ENCODE results near the gene GRID2.

The GRID2 gene

DNA sequence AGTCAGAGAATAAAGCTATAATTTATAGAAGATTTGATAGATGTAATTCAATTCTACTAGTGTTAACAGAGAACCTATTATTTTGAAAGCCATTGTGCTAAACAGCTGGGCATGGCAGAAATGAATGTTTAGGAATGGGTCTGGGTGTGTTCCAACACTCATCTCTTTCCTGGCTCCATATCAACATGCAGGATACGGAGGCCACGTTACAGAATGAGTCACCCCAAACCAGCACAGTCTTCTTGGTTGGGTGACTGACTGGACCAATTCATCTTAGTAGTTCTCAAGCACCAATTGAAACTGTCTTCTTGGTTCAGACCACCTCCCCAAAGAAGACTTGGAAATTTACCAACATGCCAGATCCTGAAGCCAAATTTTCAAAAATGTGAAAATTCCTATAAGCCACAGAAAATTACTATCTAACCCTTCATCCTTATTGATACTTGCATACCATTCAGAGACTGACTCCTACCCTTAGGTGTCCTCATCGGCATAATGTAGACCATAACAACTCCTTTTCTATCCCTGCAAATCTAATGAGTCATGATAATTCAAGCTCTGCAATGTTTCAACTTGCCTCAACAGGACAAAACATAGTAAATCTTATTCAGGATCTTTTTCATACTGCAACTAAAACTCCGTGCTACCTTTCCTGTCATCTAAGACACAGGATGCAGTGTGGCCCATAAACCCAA is 1472.8 kb downstream of the GRID2 start:
- FAIRE-seq, result no peak

GRCh38 chr4:93777081-93777460 is 1473.3 kb downstream of the GRID2 start:
- no peak for FAIRE-seq

DNA sequence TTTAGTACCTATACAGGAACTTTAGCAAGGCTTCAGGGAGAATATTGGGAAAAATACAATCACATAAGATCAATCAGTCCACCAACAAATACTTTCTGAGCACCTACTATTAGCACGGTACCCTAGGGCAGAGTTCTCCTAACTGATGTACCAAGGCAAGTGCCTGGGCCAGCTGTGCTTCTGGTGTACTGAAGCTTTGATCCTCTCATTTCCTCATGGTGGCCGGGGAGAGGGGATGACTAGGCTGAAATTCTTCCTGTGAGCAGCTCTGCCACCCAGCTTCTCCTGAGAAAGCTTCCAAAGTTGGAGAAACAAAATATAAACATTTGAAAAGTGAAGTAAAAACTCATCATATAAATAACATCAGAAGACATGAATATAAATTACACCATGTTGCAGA is 1475.5 kb downstream of the GRID2 start:
- FAIRE-seq, result no peak

GRCh38 chr4:93780080-93780479 is 1476.3 kb downstream of the GRID2 start:
- FAIRE-seq, result no peak

DNA sequence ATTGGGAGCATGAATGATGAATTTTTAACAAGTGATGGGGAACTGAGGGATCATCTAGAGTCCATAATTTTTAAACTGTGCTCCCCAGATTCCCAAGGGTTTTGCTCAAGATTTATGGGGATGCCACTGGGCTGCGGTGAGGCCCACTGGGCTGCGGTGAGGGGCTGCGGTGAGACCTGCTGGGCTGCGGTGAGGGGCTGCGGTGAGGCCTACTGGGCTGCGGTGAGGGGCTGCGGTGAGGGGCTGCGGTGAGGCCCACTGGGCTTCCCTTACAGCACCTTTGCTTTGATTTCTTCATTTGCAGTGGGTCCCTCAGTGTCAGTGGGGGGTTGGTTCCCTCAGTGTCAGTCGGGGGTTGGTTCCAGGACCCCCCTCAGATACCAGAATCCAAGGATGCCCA is 1477.4 kb downstream of the GRID2 start:
- no peak for FAIRE-seq

DNA sequence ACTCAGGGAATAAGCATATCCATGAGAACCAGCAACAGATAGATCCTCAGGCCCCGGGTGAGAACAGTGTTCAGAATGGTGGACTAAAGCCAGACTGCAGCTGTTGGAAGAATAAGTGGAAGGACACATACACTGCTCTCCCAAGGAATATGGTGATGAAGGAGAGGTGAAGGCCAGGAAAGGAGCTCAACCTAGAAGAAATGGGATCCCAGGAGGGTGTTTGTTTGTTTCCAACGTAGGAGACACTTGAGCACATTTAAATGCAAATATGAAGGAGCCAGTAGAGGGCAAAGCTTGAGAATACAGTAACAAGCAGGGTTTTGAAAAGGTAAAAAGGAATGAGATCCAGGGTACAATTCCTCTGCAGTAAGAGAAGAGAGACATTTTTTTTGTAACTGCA is 1482.4 kb downstream of the GRID2 start:
- no peak for FAIRE-seq

- no peak for FAIRE-seq
Observed at GRCh38 chr4:93788712-93789111, 1484.9 kb downstream of the GRID2 start.

GRCh38 chr4:93791570-93792195 is 1487.9 kb downstream of the GRID2 start:
- peak; percentile 96 for FAIRE-seq

- no peak for FAIRE-seq
Observed at GRCh38 chr4:93802045-93802444, 1498.3 kb downstream of the GRID2 start.

- FAIRE-seq, result no peak
Observed at GRCh38 chr4:93809773-93810172, 1506.0 kb downstream of the GRID2 start.

GRCh38 chr4:93810340-93810992 is 1506.7 kb downstream of the GRID2 start:
- no peak for FAIRE-seq

DNA sequence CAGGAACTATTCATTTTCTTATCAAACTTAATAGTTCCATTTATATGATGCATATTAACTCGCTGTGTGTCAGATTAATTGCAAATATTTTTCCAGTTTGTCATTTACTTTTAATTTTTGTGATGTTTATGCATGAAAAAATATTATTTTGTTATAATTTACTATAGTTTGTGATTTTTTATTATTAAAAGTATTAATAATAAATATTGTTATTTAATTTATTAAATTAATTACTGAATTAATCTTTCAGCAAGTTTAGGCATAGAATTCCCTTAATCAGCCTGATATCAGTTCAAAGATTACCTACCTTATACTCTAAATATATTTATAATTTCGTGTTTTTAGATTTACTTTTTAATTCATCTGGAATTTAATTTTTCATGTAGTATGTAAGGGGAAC is 1509.3 kb downstream of the GRID2 start:
- FAIRE-seq, result no peak

DNA sequence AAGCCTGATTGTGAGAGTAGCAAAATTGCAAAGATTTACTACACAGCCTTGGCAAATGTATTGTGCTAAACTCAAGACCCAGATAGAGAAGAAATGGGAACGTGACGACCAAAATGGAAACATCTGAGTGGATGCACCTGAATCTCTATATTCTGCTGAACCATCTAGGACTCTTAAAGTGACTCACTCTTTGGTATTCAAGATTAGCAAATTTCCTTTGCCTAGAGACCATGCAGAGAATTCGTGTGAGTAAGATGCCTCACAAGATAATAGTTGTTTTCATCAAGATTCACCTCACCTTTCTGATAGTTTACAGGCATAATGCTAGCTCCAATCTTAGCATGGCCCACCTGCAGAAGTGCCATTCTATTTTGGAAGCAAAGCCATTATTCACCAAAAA is 1510.4 kb downstream of the GRID2 start:
- no peak for FAIRE-seq

DNA sequence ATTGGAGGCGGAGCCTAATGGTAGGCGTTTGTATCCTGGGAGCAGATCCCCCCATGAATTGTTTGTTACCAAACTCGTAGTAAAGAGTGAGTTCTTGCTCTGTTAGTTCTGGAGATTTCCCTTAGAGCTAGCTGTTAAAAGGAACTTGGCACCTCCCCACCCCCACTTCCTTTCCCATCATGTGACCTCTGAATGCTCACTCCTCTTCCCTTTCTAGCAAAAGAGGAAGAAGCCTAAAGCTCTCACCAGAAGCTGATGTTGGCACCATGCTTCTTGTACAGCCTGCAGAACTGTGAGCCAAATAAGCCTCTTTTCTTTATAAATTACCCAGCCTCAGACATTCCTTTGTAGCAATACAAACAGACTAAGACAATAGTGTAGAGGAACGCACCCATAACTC is 1511.0 kb downstream of the GRID2 start:
- no peak for FAIRE-seq

Data from islet of Langerhans (tissue), 1 donor.